Lower leg skin (tissue), 3 donors: ENCODE data around the gene TESPA1.

Experiments used
- CTCF ChIP-seq, 3 donors: fragments of 450-650 bp; IDR thresholded peaks; one replicate each; pipeline ENCODE4 v1.5.1; 2016; ENCODE audit warnings: antibody characterized with exemption in 3 of 3, mild to moderate bottlenecking in 3 of 3, moderate library complexity in 2 of 3
- POLR2A ChIP-seq, 2 donors: fragments of 450-650 bp; IDR thresholded peaks; one replicate each; pipeline ENCODE4 v1.6.1; 2016 to 2017; ENCODE audit warnings: antibody characterized with exemption in 2 of 2, mild to moderate bottlenecking in 1 of 2, moderate library complexity in 1 of 2

DNA sequence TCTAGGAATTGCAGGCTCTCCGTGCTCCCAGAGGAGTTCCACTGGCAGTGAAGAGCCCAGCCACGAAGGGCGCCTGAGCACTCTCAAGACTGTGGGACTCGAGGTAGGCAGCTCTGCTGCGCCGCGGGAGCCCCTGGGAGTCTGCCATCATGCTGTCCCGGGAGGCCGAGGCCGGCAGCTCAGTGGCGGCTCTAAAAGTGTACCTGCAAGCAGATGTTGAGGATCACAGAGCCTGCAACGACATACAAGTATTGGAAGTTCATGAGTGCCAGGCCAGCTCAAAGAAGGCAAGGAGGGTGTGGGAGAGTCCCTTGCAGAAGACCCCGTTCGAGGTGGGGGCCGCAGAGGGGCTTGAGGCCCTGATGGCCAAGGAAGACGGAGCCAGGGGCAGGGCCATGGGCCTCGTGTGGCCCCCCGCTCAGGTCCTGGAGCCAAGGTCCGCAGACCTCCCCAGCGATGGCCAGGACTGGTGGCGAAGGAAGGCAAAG lies 67.5 kb downstream of the TESPA1 start:
- TF ChIP-seq CTCF (IDR thresholded peaks at IDR 0.05), result no peak
- TF ChIP-seq POLR2A (IDR thresholded peaks at IDR 0.05), result no peak
